Spleen (tissue), 7 donors: ENCODE data around the gene MBOAT2.
"Not testable (repeated sequence)": the region's sequence is repeated elsewhere in the genome, so short reads cannot be mapped to it uniquely, and the experiment has no call there.

Experiments used
- CTCF ChIP-seq, 11 experiments: fragments of 200-600 bp in 7 of 11; fragments of 450-650 bp in 4 of 11; sonication (generic) in 4 of 11; IDR thresholded peaks in 8 of 11; conservative IDR thresholded peaks in 3 of 11; 1 replicate in 7 of 11; 2 replicates in 4 of 11; pipeline versions ENCODE4 v1.4.0 to v1.8.0; 2016 to 2021; ENCODE audit warnings: antibody characterized with exemption in 11 of 11, inconsistent platforms in 4 of 11, mild to moderate bottlenecking in 1 of 11
- POLR2A ChIP-seq, 3 donors: fragments of 450-650 bp; IDR thresholded peaks; one replicate each; pipeline ENCODE4 v1.5.1; 2017; ENCODE audit warnings: antibody characterized with exemption in 3 of 3, mild to moderate bottlenecking in 1 of 3
- donor health status: DM: no; HTN: no; CAD: no; lungs with moderate emphysema.
- donor health status: DM: no; HTN: no; CAD: no.
- donor health status: DM: no; HTN: no; CAD: no.

DNA sequence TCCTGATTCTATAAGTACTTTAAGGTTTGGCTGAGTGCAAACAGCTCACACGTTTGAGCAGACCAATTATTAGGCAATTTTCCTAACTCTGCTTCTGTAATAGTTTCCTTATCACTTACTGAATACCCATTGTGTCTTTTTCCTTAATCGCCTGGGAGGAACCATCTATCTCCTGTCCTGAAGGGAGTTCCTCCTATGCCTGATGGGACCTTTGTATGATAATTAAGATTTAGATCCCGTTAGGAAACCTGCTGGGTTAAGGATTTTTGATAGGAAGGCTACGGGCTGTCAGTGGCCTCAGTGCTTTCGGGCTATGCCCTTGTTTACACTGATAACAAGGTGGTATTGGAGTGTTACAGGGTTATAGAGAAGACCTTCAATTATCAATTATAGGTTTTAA lies 106.8 kb downstream of the MBOAT2 start:
- not testable (repeated sequence) for TF ChIP-seq CTCF (IDR thresholded peaks at IDR 0.05 in 8 of 11, conservative IDR thresholded peaks at IDR 0.05 in 3 of 11); POLR2A (IDR thresholded peaks at IDR 0.05)
